ENCODE results near the gene KIF12.
A peak's percentile ranks its signal among the peaks of the same experiment; 100 is the strongest.

KIF12 gene

GRCh38 chr9:114105236-114105635 lies 6.1 kb upstream of the KIF12 start:
- no peak for DNase-seq (ENCODE audit: low spot score)

GRCh38 chr9:114102484-114102883 lies 3.4 kb upstream of the KIF12 start:
- DNase-seq (ENCODE audit: low spot score): no peak

GRCh38 chr9:114100536-114100935 lies 1.4 kb upstream of the KIF12 start:
- DNase-seq (ENCODE audit: low spot score): no peak

DNA sequence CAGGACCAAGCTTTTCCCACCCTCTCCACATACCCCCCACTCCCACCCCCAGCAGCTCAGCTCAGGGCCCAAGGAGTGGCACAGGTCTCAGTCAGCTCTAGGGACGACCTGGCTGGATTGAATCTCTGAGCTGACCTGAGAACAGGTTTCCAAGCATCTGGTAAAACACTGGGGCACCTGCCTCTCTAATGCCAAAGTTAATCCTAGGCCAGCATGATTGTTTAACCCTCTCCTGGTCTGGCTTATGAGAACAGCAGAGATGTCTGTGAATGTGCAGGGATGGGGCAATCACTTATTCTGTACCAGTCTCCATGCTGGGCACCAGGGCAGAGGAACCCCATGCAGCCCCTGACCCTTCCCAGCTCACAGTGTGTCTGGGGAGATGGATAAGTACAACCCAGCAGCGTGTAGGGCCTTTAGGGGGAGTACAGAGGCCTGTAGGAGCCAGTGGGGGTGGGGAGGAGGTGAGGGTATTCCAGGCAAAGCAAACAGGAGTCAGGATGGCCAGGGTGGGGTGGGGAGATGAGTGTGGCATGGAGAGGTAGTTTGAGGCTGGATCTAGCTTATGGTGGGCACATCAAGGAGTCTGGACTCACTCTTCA lies 678 bp upstream of the KIF12 start:
- no peak for DNase-seq (ENCODE audit: low spot score)

- DNase-seq (ENCODE audit: low spot score): peak; percentile 20
These were observed 814 bp downstream of the KIF12 start for GRCh38 chr9:114098021-114098935.

DNA sequence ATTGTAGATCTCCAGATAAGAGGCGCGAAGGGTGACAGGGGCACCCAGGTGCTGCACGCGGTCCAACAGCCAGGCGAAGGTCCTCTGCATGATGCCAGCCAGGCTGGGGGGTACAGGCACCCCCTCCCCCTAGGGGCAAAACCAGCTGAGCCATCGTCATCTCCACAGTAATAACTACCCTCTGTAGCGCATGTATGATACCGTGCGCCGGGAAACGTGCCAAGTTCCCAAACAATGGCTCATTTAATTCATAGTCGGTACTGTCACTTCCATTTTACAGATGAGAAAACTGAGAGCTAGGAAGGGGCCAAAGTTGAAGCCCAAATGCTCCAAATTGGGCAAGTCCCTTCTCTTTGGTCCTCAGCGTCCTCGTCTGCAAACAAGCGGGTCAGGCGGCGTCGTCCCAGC lies 1.5 kb downstream of the KIF12 start:
- DNase-seq (ENCODE audit: low spot score): no peak

GRCh38 chr9:114096866-114097612 lies 2.1 kb downstream of the KIF12 start:
- DNase-seq (ENCODE audit: low spot score): no peak

DNA sequence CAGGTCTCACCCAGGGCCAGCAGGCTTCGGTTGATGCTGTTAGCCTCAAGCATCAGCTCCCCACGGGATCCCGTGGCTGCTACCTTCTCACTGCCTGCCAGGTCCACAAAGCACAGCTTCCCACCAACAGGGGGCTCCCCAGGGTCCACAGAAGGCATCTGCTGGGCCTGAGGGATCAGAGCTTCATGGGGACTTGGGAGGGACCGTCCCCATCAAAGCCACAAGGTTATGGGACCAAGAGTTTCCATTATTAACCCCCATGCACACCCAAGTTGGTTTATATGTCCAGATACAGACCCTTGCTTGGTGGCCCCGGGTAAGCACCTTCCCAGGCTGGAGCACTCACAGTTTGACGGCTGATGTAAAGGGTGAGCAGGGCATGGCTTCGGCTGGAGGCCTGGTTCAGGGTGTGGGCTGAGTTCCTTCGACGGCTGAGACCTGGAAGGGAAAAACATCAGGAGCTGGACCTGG lies 3.0 kb downstream of the KIF12 start:
- no peak for DNase-seq (ENCODE audit: low spot score)

GRCh38 chr9:114094971-114095370 lies 4.1 kb downstream of the KIF12 start:
- DNase-seq (ENCODE audit: low spot score): no peak

GRCh38 chr9:114093761-114094505 lies 5.2 kb downstream of the KIF12 start:
- no peak for DNase-seq (ENCODE audit: low spot score)

DNA sequence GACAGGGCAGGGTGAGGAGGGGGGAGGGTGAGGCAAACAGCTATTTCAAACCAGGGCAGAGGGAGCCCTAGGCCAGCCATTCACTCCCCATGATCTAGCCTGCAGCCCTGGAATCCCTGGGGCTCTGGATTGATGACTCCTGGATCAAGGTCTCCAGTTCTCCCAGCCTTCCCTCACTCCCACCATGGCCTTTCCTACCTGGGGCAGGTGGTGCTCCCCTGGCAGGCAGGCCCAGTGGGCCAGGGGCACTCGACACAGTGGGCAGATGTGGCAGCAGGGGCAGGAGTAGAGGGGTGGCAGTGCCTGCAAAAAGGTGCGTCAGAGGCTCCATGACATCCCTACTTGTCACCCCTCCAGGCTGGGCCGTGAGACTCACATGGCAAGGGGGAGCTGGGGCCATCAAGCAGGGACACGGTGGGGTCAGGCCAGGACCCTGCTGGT lies 6.0 kb downstream of the KIF12 start:
- no peak for DNase-seq (ENCODE audit: low spot score)

DNA sequence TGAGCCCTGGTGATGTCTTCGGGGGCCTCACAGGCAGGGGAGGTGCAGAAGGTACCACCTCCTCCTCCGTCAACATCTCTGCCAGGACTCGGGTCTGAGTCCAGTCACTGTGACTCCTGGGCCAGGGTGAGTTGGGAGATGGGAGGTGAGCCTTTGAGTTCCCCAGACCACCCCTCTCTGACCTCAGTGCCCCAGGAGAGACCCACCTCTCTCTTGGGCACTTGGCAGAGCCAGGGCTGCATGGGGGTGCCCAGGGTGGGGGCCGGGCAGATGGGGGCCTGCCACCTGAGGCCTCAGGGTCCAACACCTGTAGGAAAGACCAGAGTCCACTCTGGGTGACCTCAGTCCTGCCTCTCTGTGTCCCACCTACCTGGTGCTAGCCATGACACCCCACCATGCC lies 6.8 kb downstream of the KIF12 start:
- DNase-seq (ENCODE audit: low spot score): no peak

DNA sequence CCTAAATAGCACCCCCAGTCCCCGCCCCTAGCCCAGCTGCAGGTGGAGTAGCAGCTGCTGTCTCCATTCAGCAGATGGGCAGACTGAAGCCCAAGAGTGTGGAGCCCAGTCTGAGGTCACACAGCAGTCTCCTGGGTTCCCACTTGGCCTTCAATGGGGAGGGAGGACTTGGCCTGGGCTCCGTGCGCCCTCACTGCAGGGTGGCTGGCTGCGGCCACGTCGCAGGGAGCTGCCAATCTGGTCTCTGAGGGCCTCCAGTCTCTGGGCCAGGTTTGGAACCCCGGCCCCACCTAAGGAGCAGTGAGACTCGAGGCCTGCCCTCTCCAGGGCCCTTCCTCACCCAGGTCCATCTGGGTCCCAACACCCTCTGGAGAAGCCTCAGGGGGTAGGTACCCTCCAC lies 7.4 kb downstream of the KIF12 start:
- no peak for DNase-seq (ENCODE audit: low spot score)

- no peak for DNase-seq (ENCODE audit: low spot score)
These were observed 8.3 kb downstream of the KIF12 start for GRCh38 chr9:114090798-114091197.

DNA sequence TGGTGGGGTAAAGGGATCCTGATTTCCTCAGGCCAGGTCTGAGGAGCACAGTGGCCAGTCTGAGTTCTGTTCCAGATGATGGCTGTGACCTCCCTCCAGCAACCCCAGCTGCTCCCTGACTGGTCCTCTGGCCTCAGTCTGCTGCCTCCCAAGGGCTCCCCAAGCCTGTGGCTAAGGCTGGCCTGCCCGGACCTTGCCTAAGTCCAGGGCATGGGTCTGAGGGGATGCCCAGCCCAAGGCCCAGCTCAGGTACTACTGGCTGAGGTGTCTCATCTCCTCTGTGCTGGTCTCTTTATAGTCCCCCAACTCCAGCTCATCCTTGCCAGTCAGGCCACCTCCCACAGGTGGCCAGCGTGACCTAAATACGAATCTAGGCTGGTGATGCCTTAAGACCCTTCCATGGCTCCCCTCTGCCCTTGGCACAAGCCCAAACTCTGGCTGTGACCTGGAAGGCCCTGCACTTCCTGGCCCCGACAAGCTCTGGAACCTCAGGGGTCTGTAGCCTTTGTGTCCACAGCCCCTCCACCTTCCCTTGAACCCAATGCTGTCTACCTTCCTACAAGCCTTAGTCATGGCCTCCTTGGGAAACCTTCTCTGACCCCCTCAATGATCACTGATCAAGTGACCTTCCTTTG lies 9.8 kb downstream of the KIF12 start:
- DNase-seq (ENCODE audit: low spot score): no peak

GRCh38 chr9:114088571-114089170 lies 10.4 kb downstream of the KIF12 start:
- no peak for DNase-seq (ENCODE audit: low spot score)

GRCh38 chr9:114087721-114088120 lies 11.4 kb downstream of the KIF12 start:
- no peak for DNase-seq (ENCODE audit: low spot score)

GRCh38 chr9:114086607-114087006 lies 12.5 kb downstream of the KIF12 start:
- DNase-seq (ENCODE audit: low spot score): no peak

DNA sequence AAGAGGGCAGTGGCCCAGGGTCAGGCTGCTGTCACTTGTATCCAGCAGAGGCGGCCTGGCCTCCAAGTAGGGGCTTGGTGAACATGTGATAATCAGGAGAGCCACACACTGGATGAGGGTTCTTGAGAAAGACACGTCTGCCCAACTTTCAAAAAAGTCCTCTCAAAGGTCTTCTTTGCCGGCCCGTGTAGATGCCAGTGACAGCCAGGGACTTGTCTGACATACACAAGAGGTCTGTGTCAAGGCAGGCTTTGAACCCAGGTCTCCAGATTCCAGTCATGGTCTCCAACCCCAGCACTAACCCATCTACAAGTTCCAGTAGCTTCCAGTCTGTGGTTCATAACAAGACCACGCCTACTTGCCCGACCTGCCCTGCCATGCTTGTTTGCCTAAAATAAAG lies 13.1 kb downstream of the KIF12 start:
- no peak for DNase-seq (ENCODE audit: low spot score)

DNA sequence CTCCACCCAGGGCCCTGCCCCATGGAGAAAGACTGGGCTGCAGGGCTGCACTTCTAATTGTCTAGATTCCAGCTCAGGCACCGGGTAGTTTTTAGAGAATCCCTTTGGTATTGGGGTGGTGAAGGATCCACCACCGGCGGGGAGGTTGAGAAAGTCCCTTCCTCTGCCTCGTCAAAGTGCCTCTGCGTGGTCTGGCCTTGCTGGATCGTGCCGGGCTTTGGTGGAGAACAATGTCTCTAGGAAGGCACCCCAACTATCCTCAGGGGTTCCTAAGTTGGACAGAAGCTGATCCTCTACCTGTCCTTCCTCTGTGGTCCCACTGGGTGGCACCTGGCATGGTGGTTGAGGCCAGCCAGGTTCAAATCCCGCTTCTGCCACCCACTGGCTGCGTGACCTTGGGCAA lies 13.7 kb downstream of the KIF12 start:
- no peak for DNase-seq (ENCODE audit: low spot score)
